HG03196 (cell line): Measurements from ENCODE around the gene HOXB7.

Source experiments
- ATAC-seq: cut with Tn5 transposase; IDR thresholded peaks from one replicate; pipeline ENCODE4 v1.9.1; 2021; ENCODE audit not compliant: unreplicated experiment

Gene HOXB7

GRCh38 chr17:48611213-48611612 is 396 bp upstream of the HOXB7 start:
- no peak for ATAC-seq

- no peak for ATAC-seq
Measured at GRCh38 chr17:48609759-48610281, 997 bp downstream of the HOXB7 start.

- no peak for ATAC-seq
Measured at GRCh38 chr17:48609033-48609432, 1.8 kb downstream of the HOXB7 start.

- ATAC-seq, result no peak
Measured at GRCh38 chr17:48608494-48608834, 2.4 kb downstream of the HOXB7 start.

GRCh38 chr17:48606892-48607614 is 3.8 kb downstream of the HOXB7 start:
- no peak for ATAC-seq

- no peak for ATAC-seq
Measured at GRCh38 chr17:48605991-48606891, 4.6 kb downstream of the HOXB7 start.

- ATAC-seq, result no peak
Measured at GRCh38 chr17:48605409-48605919, 5.4 kb downstream of the HOXB7 start.

- no peak for ATAC-seq
Measured at GRCh38 chr17:48604770-48605329, 6.0 kb downstream of the HOXB7 start, which contains the start of gene HOXB6. Gene HOXB6 (minus strand): TSS chr17:48604986. CDS start chr17:48598150, 6,836 bp downstream.

GRCh38 chr17:48603959-48604769 is 6.7 kb downstream of the HOXB7 start:
- ATAC-seq, result no peak

GRCh38 chr17:48601539-48602425 is 9.0 kb downstream of the HOXB7 start:
- no peak for ATAC-seq

- no peak for ATAC-seq
Measured at GRCh38 chr17:48601207-48601538, 9.6 kb downstream of the HOXB7 start.

GRCh38 chr17:48600244-48601098 is 10.3 kb downstream of the HOXB7 start:
- ATAC-seq, result no peak

GRCh38 chr17:48599354-48599753 is 11.5 kb downstream of the HOXB7 start:
- ATAC-seq, result no peak

- ATAC-seq, result no peak
Measured at GRCh38 chr17:48598736-48599135, 12.1 kb downstream of the HOXB7 start.

- ATAC-seq, result no peak
Measured at GRCh38 chr17:48597778-48598631, 12.8 kb downstream of the HOXB7 start.

- ATAC-seq, result no peak
Measured at GRCh38 chr17:48597528-48597777, 13.4 kb downstream of the HOXB7 start.

GRCh38 chr17:48596735-48597527 is 13.9 kb downstream of the HOXB7 start:
- ATAC-seq, result no peak
